Stimulated activated CD4-positive, alpha-beta T cell treated with anti-CD3 and anti-CD28 coated beads, Interleukin-1b, Interleukin-23, amount 100 ng/mL, for 24 hours (primary cell): ENCODE results near the gene NCOR2.

ENCODE experiments used
- DNase-seq, 4 experiments: peaks; one replicate each; pipeline ENCODE4 v3.0.0-alpha.2; 2020; ENCODE audit warnings: low read depth in 4 of 4, low spot score in 1 of 4

NCOR2 gene

DNA sequence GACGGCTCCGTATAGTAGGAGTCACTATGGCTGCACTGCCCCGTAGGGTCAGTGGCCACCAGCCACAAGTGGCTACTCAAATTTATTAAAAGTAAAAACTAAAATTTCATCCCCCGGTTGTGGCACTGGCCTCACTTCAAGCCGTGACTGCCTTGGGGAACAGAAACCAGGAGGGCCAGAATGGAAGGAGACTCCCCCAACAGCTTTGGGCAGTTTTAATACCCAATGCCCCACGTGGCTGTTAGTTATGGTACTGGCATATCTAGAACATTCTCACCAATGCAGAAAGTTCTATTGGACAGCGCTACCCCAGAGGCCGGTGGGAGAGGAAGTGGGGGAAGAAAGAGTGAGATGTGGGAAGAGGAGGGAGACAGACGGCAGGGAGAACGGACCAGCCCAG, 6.2 kb downstream of the NCOR2 start:
- no peak for DNase-seq

DNA sequence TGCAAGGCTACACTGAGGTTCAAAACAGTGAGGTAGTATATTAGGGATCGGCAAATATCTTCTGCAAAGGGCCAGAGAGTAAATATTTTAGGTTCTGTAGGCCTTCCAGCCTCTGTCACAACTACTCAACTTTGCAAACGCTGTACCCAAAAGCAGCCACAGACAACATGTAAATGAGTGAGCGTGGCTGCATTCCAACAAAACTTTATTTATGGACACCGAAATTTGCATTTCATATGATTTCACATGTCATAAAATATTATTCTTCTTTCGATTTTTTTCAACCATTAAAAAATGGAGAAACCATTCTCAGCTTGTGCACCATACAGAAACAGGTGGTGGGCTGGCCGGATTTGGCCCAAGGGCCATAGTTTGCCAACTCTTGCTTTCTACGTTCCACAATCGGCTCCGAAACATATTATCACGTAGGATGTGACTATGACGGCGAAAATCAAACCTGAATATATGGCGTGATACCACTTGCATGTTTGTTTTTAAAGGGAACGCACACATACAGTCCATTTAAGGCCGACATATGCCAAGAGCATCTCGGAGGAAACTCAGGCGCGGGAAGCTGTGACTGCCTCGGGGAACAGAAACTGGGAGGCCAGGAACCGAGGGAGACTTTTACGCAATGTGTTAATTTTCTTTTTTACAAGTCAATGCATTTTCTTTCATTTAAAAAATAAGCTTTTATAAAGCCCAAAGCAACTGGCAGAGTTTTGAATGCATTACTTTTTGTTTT, 7.1 kb downstream of the NCOR2 start:
- DNase-seq: no peak

DNA sequence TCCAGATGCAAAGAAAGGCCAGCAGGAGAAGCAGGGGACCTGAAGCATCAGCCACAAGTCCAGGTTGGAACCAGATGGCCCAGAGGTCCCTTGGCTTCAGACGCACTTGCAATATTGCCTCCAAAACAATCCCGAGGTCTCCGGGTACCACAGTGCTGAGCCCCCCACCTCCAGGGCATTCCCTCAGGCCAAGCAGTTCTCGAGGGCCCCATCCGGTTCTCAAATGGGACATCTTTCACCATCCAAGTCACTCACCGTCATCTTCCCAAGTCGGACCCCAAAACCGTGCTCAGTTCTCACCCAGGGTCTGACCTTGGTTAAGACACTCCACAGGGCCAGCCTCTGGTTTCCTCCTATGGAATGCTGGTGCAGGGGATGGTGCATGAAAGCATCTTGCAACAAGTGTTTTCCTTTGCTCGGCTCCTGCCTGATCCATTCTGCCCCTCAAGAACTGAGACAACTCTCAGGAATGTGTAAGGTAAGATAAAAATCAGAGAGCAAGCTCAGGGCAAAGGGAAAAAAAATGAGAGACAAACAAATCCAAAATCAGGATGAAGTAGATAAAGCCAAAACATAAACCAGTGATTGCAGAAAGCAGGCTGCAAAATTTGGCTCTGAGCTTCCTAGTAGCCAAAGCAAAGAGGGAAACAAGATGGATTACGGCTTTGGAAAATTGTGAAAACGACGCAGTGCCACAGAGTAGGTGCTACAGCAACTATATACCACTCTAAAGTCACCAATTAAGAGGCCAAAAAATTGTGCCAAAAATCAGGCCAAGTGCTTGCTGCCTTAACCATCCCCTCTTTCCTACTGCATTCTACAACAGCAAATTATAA, 8.0 kb downstream of the NCOR2 start:
- DNase-seq: no peak

DNA sequence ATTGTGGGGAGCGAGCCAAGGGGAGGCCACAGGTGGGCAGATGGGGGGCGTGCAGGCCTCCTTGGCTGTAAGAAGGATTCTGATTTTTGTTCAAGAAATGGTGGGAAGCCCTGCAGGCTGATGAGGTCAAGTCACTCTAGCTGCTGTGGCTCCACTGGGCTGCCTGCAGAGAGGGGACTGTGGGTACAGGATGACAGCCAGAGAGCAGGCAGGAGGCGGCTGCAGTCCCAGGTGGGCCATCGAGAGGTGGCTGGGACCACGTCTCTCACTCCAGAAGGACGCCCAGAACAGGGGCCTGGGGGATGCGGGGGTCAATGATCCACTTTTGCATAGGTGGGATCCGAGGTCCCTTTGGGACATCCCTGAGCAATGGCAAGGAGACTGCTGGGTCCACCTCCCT, 9.1 kb downstream of the NCOR2 start:
- no peak for DNase-seq

DNA sequence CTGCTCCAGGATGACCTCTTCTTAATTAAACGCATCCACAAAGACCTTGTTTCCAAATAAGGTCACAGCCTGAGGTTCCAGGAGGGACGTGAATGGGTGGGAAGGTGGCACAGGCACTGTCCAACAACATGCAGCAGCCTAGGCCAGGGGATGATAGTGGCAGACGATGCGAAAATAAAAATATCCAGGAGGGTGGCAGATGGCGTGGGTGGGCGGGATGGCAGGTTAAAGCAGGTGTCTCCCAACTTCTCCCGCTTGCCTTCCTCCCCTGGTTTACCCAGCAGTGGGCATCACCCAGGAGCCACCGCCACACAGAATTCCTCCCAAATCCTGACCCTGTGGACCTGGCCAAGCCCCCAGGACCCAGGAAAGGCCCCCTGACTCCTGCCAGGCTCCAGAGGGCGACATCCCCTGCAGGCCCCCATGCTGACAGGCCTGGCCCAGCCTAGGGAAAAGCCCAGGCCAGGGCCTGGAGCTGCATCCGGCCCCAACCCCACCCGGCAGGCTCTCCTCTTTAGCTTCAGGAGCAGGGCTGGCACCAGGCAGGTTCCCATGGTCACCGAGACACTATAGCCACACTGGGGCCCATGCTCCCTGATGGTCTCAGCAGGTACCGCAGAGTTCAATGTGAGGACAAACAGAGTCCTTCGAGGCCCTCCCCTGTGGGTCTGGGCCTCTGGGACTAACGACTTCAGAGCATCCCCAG, 9.7 kb downstream of the NCOR2 start:
- no peak for DNase-seq

DNA sequence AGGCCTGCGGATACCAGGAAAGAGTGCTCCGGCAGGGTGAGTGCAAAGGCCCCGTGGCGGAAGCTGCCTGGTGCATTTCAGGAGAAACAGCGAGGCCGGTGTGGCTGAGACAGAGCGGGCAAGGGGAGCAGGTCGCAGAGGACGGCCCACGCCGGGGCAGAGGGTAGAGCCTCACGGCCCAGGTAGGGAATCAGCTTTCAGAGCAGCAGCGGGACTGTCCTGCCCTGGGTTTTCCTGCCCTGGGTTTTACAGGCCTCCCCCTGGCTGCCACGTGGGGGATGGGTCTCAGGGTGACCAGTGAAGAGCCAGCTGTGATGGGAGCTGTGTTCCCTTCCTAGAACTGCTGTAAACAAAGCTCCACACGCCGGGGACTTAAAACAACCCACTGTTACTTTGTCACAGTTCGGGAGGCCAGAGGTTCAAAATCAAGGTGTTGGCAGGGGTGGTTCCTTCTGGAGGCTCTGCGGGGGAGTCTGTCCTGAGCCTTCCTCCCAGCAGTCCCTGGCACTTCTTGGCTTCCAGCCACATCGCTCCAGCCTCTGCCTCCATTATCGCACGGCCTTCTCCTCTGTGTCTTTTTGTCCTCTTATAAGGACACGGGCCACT, 10.4 kb downstream of the NCOR2 start:
- no peak for DNase-seq

DNA sequence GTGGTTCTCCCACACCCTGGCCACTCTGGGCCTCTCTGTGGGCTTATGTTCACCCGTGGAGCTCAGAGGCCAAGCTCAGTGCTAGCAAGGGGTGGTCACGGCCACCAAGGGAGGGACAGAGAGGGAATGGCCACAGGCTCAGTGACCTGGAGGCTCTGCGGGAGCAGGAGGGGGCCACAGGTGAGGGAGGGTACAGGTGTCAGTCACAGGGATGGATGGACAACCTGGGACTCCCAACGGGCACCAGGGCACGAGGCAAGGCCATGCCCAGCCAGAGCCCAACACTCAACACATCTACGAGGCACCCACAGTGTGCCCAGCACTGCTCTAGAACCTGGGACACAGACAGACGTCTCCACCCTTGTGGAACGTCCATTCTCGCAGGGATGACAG, 11.3 kb downstream of the NCOR2 start:
- DNase-seq: no peak

DNA sequence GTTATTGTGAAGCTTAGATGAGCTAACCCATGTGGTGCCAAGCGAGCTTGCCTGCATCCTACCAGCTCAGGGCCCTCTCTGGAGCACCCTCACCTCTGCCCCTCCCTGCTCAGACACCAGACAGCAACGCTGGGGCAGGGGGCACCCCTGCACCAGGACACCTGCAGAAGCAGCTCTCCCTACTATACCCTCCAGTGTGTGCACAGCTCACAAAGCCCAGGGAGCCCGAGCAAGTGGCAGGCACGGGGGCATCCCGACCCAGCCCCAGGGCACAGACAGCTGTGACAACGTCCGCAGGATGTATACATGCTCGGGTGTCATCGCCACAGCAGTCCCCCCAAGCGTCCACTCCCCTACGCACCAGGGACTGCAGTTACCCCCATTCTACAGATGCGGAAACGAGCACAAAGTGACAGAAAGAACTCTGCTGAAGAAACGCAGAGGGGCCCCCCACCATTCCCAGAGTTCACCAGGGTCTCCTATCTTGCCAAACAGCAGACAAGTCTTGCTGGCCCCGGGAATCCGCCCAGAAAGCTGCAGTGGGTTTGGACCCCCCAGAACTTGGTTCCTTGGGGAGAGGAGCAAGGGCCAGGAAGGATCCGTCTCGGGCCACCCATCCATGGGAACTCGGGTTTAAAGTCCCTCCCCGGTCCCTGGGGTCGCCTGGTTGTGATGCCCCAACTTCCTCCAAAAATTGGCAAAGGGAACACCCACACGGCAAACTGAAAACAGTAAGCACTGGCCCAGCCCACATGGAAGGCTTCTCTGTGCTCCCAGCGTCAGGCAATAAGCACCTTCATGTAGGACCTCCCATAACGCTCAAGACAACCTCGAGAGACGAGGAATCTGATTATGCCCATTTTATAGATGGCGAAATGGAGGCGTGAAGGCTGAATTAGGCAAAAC, 12.0 kb downstream of the NCOR2 start:
- DNase-seq: no peak

DNA sequence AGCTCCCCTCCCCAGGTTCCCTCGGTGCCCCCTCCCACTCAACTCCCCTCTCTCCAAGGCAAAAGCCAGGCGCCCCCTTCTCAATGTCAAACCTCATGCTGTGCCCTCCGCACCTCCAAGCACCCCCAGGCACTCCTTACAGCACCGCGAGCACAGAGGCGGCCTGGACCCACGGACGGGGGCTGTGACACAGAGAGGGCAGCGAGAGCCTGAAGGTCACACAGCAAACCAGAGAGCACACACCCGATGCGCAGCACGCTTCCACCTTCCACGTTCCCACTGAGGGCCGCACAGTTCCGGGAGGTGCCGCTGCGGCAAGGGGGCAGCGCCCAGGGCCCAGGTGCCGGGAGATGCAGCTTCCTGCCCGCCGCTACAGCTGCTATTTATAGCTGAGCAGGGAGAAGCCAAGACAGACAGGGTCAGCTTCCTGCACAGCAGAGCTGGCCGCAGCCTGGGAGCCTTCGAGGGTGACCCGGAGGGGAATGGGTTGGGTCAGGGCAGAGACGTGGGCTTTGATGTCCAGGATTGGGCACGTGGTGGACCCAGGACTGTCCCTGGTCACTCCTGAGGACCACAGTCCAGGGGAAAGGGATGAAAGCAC, 12.9 kb downstream of the NCOR2 start:
- DNase-seq: no peak

DNA sequence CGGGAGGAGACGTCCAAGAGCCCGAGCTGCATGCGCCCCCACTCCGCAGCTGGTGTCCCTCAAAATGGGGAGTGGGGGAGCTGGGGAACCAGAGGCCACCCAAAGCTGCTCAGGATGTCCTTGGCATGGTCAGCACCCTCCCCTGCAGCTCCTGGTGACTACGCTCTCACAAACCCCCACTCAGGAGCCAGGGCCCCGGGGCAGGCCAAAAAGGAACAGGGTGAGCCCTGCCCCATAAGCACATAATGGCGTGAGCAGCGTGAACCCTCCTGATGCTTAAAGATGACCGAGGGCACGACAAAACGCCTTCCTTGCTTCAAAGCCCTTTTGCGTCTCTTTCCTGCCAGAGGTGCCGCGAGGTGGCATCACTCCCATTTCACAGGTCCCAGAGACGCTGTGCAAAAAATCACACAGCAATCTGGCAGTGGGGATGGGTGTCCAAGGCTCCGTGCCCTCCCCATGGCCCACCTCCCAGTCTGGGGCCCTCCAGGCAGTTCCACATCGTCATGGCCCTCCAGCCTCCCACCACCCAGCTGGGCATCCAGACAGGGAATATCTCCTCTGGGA, 13.5 kb downstream of the NCOR2 start:
- no peak for DNase-seq

DNA sequence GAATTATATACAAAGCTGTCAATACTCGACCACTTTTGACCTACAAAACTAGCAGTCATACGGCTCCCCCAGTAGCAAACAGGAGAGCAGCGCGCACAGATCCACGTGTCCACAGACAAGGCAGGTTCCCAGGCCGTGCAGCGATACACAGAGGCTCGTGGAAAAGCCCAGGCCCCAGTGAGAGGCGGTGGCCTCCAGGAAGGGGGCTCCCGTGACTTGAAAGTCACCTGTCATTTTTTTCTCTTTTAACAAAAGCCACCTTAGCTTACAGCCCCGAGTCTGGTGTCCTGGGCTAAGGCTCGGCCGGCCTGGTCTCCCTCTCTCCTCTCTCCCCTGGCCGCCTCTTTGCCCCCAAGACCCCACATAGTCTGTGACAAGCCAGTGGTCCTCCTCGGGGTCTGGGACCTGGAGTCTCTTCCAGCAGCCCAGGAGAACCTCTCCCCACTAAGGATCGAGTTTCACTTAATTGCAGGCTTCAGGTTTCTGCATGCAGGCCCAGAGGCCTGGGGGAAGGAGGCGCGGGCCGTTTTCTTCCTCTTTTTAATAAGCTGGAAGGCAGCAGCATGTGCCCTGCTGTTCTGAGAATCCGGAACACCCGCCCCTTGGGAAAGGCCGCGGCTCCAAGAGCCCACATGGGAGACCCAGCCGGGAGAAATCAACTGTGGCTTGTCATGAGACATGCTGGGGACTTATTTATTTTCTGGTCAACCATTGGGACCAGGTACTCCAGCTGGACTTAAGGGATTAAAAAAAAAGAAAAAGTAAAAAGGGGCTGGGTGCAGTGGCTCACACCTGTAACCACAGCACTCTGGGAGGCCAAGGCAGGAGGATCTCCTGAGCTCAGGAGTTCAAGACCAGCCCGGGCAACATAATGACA, 15.9 kb downstream of the NCOR2 start:
- DNase-seq: no peak

DNA sequence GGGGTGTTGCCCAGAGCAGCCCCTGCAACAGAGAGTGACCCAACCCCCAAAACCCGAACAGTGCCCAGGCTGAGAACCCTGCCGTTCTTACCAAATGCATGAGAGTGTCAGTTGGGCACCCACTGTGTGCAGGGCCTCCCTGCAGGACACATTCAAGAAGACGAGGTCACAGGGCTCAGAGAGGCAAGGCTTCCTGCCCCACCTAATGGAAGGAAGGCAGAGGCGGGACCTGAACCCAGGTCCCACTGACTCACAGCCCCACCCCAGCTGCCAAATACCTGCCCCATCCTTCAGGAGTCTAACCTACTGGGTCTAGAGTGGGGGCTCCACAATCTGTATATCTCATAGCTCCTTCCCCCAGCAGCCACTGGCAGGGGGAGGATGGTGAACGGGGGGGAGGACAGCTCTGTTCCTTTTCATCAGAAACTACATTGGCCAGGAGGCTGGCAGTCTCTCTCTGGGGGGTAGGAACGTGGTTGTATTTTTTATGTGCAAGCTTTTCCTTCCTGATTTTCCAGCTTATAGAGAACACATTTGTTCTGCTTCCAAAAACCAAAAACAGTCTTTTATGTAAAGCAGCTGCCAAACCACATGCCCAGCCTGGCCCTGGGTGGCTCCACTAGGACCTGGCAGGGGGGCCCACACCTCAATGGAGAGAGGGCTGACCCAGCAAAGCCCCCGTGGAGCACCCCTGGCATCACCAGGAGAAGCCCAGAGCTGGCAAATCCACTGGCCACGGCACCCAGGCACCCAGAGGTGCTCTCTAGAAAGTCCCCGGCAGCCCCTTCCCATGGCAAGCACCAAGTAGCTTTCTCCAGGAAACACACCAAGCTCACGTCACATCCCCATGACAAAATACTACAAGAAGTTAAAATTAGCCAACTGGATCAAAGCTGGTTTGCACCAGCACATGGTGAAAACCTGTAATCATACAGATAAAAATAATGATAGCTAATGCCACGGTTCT, 17.0 kb downstream of the NCOR2 start:
- no peak for DNase-seq

DNA sequence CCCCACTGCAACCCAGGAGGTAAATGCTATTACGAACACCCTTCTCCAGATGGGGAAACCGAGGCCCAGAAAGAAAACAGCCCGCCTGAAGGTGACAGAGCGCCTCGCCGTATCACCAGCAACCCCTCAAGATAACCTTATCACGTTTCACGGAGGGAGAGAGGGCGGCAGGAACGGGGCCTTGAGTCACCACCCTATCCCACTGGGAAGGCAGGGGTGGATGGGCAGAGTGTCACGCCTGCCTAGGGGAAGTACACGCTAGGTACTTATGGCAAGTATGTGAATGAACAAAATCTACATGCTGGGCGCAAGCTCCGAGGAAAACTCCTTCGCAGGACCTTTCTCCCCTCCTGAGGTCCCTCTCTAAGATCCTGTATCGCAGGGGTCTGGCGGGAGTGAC, 17.8 kb downstream of the NCOR2 start:
- no peak for DNase-seq

DNA sequence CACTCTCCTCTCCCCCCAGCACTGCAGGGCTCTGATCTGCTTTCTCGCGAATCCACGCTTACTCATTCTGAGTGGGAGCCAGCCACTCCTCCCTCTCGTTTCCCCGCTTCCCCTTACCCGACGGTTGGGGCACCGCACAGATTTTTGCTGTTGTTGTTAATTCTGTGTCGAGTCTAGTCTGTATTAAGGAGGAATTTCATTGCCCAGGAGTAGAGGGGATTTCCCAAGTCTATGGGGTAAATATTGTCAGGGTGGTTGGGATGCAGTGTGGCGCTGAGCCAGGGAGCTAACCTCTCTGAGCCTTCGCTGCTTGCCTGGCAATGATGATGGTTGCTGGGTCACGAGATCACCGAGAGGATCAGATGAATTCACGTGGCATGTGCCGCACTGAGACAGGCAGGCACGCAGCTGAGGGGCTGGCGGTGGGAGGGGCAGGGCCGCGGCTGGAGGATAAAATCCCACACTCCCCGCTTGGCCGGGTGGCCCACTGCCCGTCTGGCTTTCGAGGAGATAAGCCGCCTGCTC, 18.5 kb downstream of the NCOR2 start:
- peak in 2 of 4 experiments; percentile 30 to 35 for DNase-seq

DNA sequence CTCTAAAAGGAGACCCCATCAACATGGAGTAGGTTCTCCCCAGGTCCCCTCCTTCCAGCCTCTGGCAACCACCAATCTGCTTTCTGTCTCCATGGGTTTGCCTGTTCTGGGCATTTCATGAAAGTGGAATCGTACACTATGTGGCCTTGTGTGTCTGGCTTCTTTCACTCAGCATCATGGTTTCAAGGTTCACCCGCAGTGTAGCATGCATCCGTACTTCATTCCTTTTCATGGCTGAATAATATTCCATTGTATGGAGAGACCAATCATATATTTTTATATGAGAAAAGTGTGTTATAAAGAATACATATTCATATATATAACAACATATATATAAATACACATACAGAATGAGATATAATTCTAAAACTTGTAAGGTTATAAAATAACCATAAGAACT, 19.8 kb downstream of the NCOR2 start:
- DNase-seq: no peak

DNA sequence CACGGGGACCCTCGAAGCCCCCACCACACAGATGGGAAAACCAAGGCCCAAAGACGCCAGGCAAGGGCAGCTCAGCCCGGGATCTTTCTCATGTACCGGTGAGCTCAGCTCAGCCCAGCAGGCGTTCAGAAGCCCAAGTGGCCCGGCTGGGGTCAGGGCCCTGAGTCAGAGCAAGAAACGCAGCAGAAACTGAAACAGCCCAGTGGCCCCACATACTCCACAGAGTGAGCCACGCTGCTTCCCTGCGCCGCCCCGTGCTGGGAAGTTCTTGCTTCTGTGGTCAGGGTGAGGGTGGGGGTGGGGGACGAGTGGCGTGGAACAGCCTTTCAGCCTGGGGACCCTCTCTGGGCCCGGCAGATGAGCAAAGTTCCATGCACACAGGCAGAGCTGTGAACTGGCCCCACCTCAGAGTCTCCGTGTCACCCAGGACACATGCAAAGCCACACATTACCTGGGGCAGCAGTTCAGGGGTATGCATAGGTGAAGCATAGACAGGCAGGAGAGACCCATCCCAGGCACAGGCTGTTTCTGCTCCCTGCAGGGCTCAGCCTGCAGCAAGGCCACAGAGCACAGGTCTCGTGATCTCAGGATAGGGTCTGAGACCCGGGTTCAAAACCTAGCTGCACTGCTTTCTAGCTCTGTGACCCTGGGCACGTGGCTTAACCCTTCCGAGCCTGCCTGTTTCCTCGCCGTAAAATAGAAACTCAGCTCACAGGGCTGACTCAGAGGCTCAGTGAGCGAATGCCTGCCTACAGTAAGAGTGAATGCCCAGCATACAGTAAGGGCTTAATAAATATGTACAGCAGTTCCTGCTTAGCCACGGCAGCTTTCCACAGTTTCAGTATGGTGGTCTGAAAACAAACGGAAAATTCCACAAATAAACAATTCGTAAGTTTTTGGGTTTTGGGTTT, 21.6 kb downstream of the NCOR2 start:
- peak in 3 of 4 experiments; percentile 17 to 62 (median 33) for DNase-seq
